Keratinocyte (primary cell): ENCODE results near the gene PRSS21. TPM values are rescaled to one million over a fixed set of nuclear protein-coding genes. Genes with fewer than 3 reads are reported as not detected.

Experiments used
- DNase-seq: peaks from one replicate; pipeline ENCODE4 v3.0.0-alpha.2; 2011; ENCODE audit warnings: low read depth, missing footprints, low spot score
- FAIRE-seq: peaks from 2 replicates; lab custom pipeline; 2011; peaks lifted over from hg19 to GRCh38; lab: Jason Lieb, UNC
- H2AFZ ChIP-seq: 2 replicates; pipeline ENCODE4 v1.6.0; 2012; ENCODE audit warnings: low read length, control low read depth, inconsistent platforms; ENCODE audit not compliant: control insufficient read depth
- H3K27ac ChIP-seq: 2 replicates; pipeline ENCODE4 v1.5.1; 2011; ENCODE audit warnings: low read length; ENCODE audit not compliant: control insufficient read depth, insufficient read depth
- H3K27me3 ChIP-seq: 3 replicates; pipeline ENCODE4 v1.6.0; 2011; ENCODE audit warnings: low read length; ENCODE audit not compliant: control insufficient read depth, insufficient read depth; ENCODE audit errors: extremely low read depth
- H3K36me3 ChIP-seq, 2 experiments: 2 replicates in 1 of 2; 3 replicates in 1 of 2; pipeline ENCODE4 v1.5.1; 2011; ENCODE audit warnings: low read length in 2 of 2, mild to moderate bottlenecking in 1 of 2; ENCODE audit not compliant: control insufficient read depth in 2 of 2, insufficient read depth in 2 of 2; ENCODE audit errors: extremely low read depth in 1 of 2
- H3K4me1 ChIP-seq: 3 replicates; pipeline ENCODE4 v1.5.1; 2011; ENCODE audit warnings: low read length; ENCODE audit not compliant: control insufficient read depth, insufficient read depth; ENCODE audit errors: extremely low read depth
- H3K4me2 ChIP-seq: 3 replicates; pipeline ENCODE4 v1.6.0; 2011; ENCODE audit warnings: low read depth, low read length; ENCODE audit not compliant: control insufficient read depth, insufficient read depth; ENCODE audit errors: extremely low read depth
- H3K4me3 ChIP-seq, 3 experiments: fragments of 200-600 bp in 1 of 3; sonication (generic) in 1 of 3; 2 replicates in 2 of 3; 3 replicates in 1 of 3; pipeline ENCODE4 v1.5.1; 2011 to 2016; ENCODE audit warnings: low read length in 3 of 3, mild to moderate bottlenecking in 3 of 3, control low read depth in 2 of 3, inconsistent platforms in 1 of 3, low read depth in 1 of 3, mixed read lengths in 1 of 3, mixed run types in 1 of 3, moderate library complexity in 1 of 3; ENCODE audit not compliant: control insufficient read depth in 2 of 3, insufficient read depth in 2 of 3; ENCODE audit errors: extremely low read depth in 1 of 3
- H3K79me2 ChIP-seq: 2 replicates; pipeline ENCODE4 v1.6.0; 2012; ENCODE audit warnings: low read length; ENCODE audit not compliant: control insufficient read depth, insufficient read depth
- H3K9ac ChIP-seq: 3 replicates; pipeline ENCODE4 v1.6.0; 2011; ENCODE audit warnings: low read length; ENCODE audit not compliant: control insufficient read depth, insufficient read depth; ENCODE audit errors: extremely low read depth
- H3K9me1 ChIP-seq: 3 replicates; pipeline ENCODE4 v1.6.0; 2011; ENCODE audit warnings: low read length; ENCODE audit not compliant: control insufficient read depth, insufficient read depth; ENCODE audit errors: extremely low read depth
- H3K9me3 ChIP-seq: 2 replicates; pipeline ENCODE4 v1.5.1; 2012; ENCODE audit warnings: low read depth, low read length; ENCODE audit not compliant: control insufficient read depth
- H4K20me1 ChIP-seq: 3 replicates; pipeline ENCODE4 v1.6.0; 2011; ENCODE audit warnings: low read length; ENCODE audit not compliant: control insufficient read depth, insufficient read depth; ENCODE audit errors: extremely low read depth
- CTCF ChIP-seq, 3 experiments: IDR thresholded peaks in 1 of 3; conservative IDR thresholded peaks in 1 of 3; optimal IDR thresholded peaks in 1 of 3; 2 replicates in 2 of 3; 3 replicates in 1 of 3; pipeline versions ENCODE3 to v1.5.1; 2011; ENCODE audit warnings: low read length in 3 of 3, mild to moderate bottlenecking in 3 of 3, moderate library complexity in 2 of 3, control low read depth in 1 of 3, inconsistent platforms in 1 of 3; ENCODE audit not compliant: insufficient read depth in 2 of 3; ENCODE audit errors: extremely low read depth in 1 of 3
- EZH2 ChIP-seq: IDR thresholded peaks from one replicate; pipeline ENCODE4 v1.6.1; 2012; ENCODE audit warnings: inconsistent platforms, mild to moderate bottlenecking, low read length, moderate library complexity
- dilution Hi-C: fragments of 300-500 bp; cut with MboI; formaldehyde crosslinking; loops from one replicate; pipeline ENCODE4 v1.7.0; 2020; ENCODE audit warnings: low sequenced_read_pairs; ENCODE audit not compliant: extremely low pct_ligation_motif_present
- polyA plus RNA-seq, 5 experiments: library from polyadenylated mRNA; depleted of rRNA in 3 of 5; stranded (reverse) in 3 of 5; stranded (forward) in 1 of 5; unstranded in 1 of 5; fragments of >200 nt; gene quantifications; 1 replicate in 1 of 5; 2 replicates in 3 of 5; 3 replicates in 1 of 5; pipeline versions ENCODE4 v1.2.1 to v1.2.3, GENCODE V29; 2011 to 2012; ENCODE audit warnings: missing spikeins in 2 of 5, low read depth in 1 of 5, low replicate concordance in 1 of 5

Gene PRSS21
- polyA plus RNA-seq, 1 donor (not counting 4 experiments of a cell fraction or from before 2014, with no cell fraction given) = 0.52 TPM

- Histone ChIP-seq H3K4me2 (no peak overlapping the region), H3K4me1 (peaks cover 13% of the 10 kb centered on the region), H3K4me3 (no peak overlapping the region), H3K79me2 (no peaks in the 10 kb centered on the region), H3K9ac (no peak overlapping the region), H3K27me3 (peaks cover 44% of the 10 kb centered on the region), H2AFZ (no peak overlapping the region), H3K27ac (no peak overlapping the region), H4K20me1 (no peaks in the 10 kb centered on the region), H3K9me3 (no peaks in the 10 kb centered on the region), H3K36me3 (no peaks in the 10 kb centered on the region), H3K9me1 (no peaks in the 10 kb centered on the region)
- TF ChIP-seq EZH2 = no peak
- no peak for TF ChIP-seq CTCF (optimal IDR thresholded peaks at IDR 0.05 in 1 of 3, IDR thresholded peaks at IDR 0.05 in 1 of 3, conservative IDR thresholded peaks at IDR 0.05 in 1 of 3; ENCODE audit: extremely low read depth in 1 of 3, insufficient read depth in 2 of 3, low read length in 3 of 3)
- no peak for DNase-seq
- FAIRE-seq = no peak
- dilution Hi-C loops = no loop called here
These were observed 8.9 kb downstream of the PRSS21 start for GRCh38 chr16:2825906-2826305.

GRCh38 chr16:2826591-2827373 lies 9.7 kb downstream of the PRSS21 start:
- Histone ChIP-seq H3K36me3 (no peaks in the 10 kb centered on the region), H3K79me2 (no peaks in the 10 kb centered on the region), H3K9me3 (no peaks in the 10 kb centered on the region), H3K27me3 (peaks cover 52% of the 10 kb centered on the region), H4K20me1 (no peaks in the 10 kb centered on the region), H3K27ac (no peak overlapping the region), H3K4me1 (peaks cover 13% of the 10 kb centered on the region), H3K4me3 (no peak overlapping the region), H3K9ac (no peak overlapping the region), H3K9me1 (no peaks in the 10 kb centered on the region), H2AFZ (no peak overlapping the region), H3K4me2 (no peak overlapping the region)
- dilution Hi-C loops = no loop called here
- TF ChIP-seq CTCF (optimal IDR thresholded peaks at IDR 0.05 in 1 of 3, IDR thresholded peaks at IDR 0.05 in 1 of 3, conservative IDR thresholded peaks at IDR 0.05 in 1 of 3; ENCODE audit: extremely low read depth in 1 of 3, insufficient read depth in 2 of 3, low read length in 3 of 3) (no peak), EZH2 (no peak)
- FAIRE-seq (no peak), DNase-seq (no peak)
